ENCODE measurements around the gene KYAT1. TPM values are rescaled to one million over a fixed set of nuclear protein-coding genes. Genes with fewer than 3 reads are reported as not detected.

KYAT1 gene
- total and polyA plus RNA-seq, 4 donors = 4.5 to 11.4 (median 8.5) TPM

- H3K4me1 ChIP-seq (ENCODE audit: control insufficient read depth in 1 of 2, insufficient read depth in 2 of 2, low read length in 2 of 2) = no peaks in the 10 kb centered on the region
- no peaks in the 10 kb centered on the region for H3K27me3 ChIP-seq (ENCODE audit: control insufficient read depth in 1 of 2, insufficient read depth in 2 of 2, low read length in 1 of 2)
- H3K9me3 ChIP-seq (ENCODE audit: control insufficient read depth, low read length) = no peaks in the 10 kb centered on the region
- DNase-seq (no peak), ATAC-seq (ENCODE audit: low FRiP score) (no peak)
- H3K36me3 ChIP-seq (ENCODE audit: control insufficient read depth in 1 of 2, insufficient read depth in 2 of 2, low read length in 1 of 2) = peaks cover 0 to 5% of the 10 kb centered on the region in 2 donors
- intact Hi-C loops (cut with DNase I) = no loop called here
- no peak overlapping the region for H3K27ac ChIP-seq (ENCODE audit: low read depth in 1 of 2, low read length in 2 of 2)
- 86 to 87% methylated on average over 16 of the region's 16 CpGs for WGBS, 2 donors
- H3K4me3 ChIP-seq (ENCODE audit: low read length in 2 of 2) = no peak overlapping the region
Measured at GRCh38 chr9:128821584-128822406, 60.0 kb downstream of the KYAT1 start.

DNA sequence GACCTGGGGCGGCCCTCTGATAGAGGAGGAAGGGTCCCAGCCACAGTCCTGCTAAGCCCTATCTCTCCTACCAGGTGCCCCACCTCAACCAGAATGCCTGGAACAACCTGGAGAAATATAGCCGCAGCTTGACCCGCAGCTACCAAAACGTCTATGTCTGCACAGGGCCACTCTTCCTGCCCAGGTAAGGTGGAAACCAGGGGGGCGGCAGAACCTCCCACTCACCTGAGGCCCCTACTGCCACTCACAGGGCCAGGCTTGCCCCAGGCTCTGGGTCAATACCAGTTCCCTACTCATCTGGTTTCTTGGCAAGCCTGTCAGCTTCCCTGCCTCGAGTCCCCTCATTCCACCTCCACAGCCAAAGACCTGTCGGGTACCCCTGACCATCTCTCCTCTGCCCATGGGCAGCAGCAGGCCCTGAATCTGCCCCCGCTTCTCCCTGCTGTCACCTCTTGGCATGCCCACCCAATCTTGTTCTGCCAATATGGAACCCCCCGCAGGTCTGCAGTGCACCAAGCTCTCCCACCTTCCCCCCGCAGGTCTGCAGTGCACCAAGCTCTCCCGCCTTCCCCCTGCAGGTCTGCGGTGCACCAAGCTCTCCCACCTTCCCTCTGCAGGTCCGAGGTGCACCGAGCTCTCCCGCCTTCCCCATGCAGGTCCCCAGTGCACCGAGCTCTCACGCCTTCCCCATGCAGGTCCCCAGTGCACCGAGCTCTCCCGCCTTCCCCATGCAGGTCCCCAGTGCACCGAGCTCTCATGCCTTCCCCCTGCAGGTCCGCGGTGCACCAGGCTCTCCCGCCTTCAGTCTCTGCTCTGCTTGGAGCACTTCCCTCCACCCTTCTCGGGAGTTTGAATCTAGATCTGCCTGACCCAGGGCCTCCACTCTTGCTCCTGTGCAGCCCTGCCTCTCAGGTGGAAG is 60.8 kb downstream of the KYAT1 start:
- no peak for DNase-seq
- Histone ChIP-seq H3K36me3 (ENCODE audit: control insufficient read depth in 1 of 2, insufficient read depth in 2 of 2, low read length in 1 of 2) (peaks cover 0 to 3% of the 10 kb centered on the region in 2 donors), H3K27me3 (ENCODE audit: control insufficient read depth in 1 of 2, insufficient read depth in 2 of 2, low read length in 1 of 2) (no peaks in the 10 kb centered on the region), H3K4me1 (ENCODE audit: control insufficient read depth in 1 of 2, insufficient read depth in 2 of 2, low read length in 2 of 2) (no peaks in the 10 kb centered on the region), H3K9me3 (ENCODE audit: control insufficient read depth, low read length) (no peaks in the 10 kb centered on the region), H3K27ac (ENCODE audit: low read depth in 1 of 2, low read length in 2 of 2) (no peak overlapping the region), H3K4me3 (ENCODE audit: low read length in 2 of 2) (no peak overlapping the region)
- no peak for ATAC-seq (ENCODE audit: low FRiP score)
- WGBS, 2 donors = 85 to 87% methylated on average over 24 of the region's 24 CpGs
- intact Hi-C loops (cut with DNase I) = no loop called here

GRCh38 chr9:128819716-128820664 is 61.8 kb downstream of the KYAT1 start:
- H3K27ac ChIP-seq (ENCODE audit: low read depth in 1 of 2, low read length in 2 of 2) = no peak overlapping the region
- intact Hi-C loops (cut with DNase I) = no loop called here
- peaks cover 0 to 3% of the 10 kb centered on the region in 2 donors for H3K36me3 ChIP-seq (ENCODE audit: control insufficient read depth in 1 of 2, insufficient read depth in 2 of 2, low read length in 1 of 2)
- ATAC-seq (ENCODE audit: low FRiP score) (no peak), DNase-seq (no peak)
- no peaks in the 10 kb centered on the region for H3K27me3 ChIP-seq (ENCODE audit: control insufficient read depth in 1 of 2, insufficient read depth in 2 of 2, low read length in 1 of 2)
- WGBS, 2 donors = 83 to 89% methylated on average over 18 of the region's 18 CpGs
- H3K4me3 ChIP-seq (ENCODE audit: low read length in 2 of 2) = no peak overlapping the region
- H3K4me1 ChIP-seq (ENCODE audit: control insufficient read depth in 1 of 2, insufficient read depth in 2 of 2, low read length in 2 of 2) = no peaks in the 10 kb centered on the region
- H3K9me3 ChIP-seq (ENCODE audit: control insufficient read depth, low read length) = no peaks in the 10 kb centered on the region

DNA sequence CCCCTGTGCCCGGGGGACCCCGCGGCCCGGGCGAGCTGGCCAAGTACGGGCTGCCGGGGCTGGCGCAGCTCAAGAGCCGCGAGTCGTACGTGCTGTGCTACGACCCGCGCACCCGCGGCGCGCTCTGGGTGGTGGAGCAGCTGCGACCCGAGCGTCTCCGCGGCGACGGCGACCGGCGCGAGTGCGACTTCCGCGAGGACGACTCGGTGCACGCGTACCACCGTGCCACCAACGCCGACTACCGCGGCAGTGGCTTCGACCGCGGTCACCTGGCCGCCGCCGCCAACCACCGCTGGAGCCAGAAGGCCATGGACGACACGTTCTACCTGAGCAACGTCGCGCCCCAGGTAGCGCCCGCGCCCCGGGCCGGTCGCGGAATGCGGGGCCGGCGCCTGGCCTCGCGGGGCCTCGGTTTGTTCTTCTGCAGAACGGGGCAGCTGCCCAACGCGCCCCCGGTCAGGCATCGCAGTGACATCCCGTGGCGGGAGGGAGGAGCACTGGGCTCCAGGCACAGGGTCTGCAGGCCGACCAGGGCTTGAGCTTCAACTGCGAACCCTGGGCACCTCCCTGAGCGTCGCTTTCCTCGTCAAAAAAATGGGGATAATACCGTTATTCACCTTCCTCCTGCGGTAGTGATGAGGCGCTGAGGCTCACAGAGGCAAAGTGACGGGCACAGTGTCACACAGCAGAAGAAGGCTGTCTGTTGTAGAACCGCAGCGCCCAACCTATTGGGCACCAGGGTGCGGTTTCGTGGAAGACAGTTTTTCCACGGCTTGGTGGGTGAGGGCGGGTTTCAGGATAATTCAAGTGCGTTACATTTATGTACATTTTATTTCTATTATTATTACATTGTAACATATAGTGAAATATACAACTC is 62.7 kb downstream of the KYAT1 start:
- no peaks in the 10 kb centered on the region for H3K27me3 ChIP-seq (ENCODE audit: control insufficient read depth in 1 of 2, insufficient read depth in 2 of 2, low read length in 1 of 2)
- ATAC-seq (ENCODE audit: low FRiP score) (no peak), DNase-seq (peak in 1 of 2 donors; percentile 83)
- H3K4me3 ChIP-seq (ENCODE audit: low read length in 2 of 2) = peak overlapping the region; percentile 34 to 43
- WGBS, 2 donors = 12 to 14% methylated on average over 79 to 90 of the region's 90 CpGs
- intact Hi-C loops (cut with DNase I) = no loop called here
- peaks cover 0 to 3% of the 10 kb centered on the region in 2 donors for H3K36me3 ChIP-seq (ENCODE audit: control insufficient read depth in 1 of 2, insufficient read depth in 2 of 2, low read length in 1 of 2)
- no peaks in the 10 kb centered on the region for H3K4me1 ChIP-seq (ENCODE audit: control insufficient read depth in 1 of 2, insufficient read depth in 2 of 2, low read length in 2 of 2)
- no peaks in the 10 kb centered on the region for H3K9me3 ChIP-seq (ENCODE audit: control insufficient read depth, low read length)
- H3K27ac ChIP-seq (ENCODE audit: low read depth in 1 of 2, low read length in 2 of 2) = peak overlapping the region in 1 of 2 donors; percentile 34

DNA sequence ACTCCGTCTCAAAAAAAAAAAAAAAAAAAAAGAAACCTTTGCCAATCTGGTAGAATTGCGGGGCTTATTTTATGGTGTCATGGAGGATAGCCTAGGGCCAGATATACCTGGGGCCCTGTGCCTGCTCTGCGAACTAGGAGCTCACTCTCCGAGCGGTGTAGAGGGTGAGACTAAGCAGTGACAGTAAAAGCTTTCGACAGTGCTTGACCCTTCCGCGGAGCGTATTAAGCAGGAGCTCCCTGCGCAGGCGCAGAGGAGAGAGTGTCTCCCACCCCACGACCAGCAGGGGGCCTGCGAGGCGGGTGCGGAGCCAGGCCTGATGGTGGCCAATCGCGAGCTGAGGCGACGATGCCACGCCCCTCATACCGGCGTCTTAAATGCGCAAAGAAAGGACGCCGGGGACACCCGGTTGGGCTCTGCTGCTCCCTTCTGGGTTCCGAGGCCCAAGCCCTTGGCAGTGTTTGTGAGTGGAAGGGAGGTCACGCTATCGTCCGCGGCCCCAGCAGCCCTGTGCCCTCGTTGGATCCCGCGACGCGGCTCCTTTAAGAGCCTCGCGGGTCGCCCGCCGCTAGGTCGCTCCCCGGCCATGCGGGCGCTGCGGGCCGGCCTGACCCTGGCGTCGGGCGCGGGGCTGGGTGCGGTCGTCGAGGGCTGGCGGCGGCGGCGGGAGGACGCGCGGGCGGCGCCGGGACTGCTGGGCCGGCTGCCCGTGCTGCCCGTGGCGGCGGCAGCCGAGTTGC is 63.5 kb downstream of the KYAT1 start, which contains the start of gene ENDOG:
Gene ENDOG (plus strand): TSS at position 402 of the 740 bp plus-strand sequence. CDS start 185 bp downstream, at position 587.
- 1% methylated on average over 55 to 70 of the region's 70 CpGs for whole genome bisulfite sequencing, 2 donors
- ATAC-seq (ENCODE audit: low FRiP score) = peak; percentile 96
- Histone ChIP-seq H3K4me3 (ENCODE audit: low read length in 2 of 2) (peak within 1 kb of the TSS; percentile 34 to 43), H3K9me3 (ENCODE audit: control insufficient read depth, low read length) (no peaks in the 10 kb centered on the region), H3K27ac (ENCODE audit: low read depth in 1 of 2, low read length in 2 of 2) (peak within 1 kb of the TSS in 1 of 2 donors; percentile 87), H3K4me1 (ENCODE audit: control insufficient read depth in 1 of 2, insufficient read depth in 2 of 2, low read length in 2 of 2) (no peaks in the 10 kb centered on the region), H3K27me3 (ENCODE audit: control insufficient read depth in 1 of 2, insufficient read depth in 2 of 2, low read length in 1 of 2) (no peaks in the 10 kb centered on the region), H3K36me3 (ENCODE audit: control insufficient read depth in 1 of 2, insufficient read depth in 2 of 2, low read length in 1 of 2) (peaks cover 0 to 3% of the 10 kb centered on the region in 2 donors)
- peak; percentile 98 to 99 for DNase-seq
- intact Hi-C loops (cut with DNase I) = no loop called here

DNA sequence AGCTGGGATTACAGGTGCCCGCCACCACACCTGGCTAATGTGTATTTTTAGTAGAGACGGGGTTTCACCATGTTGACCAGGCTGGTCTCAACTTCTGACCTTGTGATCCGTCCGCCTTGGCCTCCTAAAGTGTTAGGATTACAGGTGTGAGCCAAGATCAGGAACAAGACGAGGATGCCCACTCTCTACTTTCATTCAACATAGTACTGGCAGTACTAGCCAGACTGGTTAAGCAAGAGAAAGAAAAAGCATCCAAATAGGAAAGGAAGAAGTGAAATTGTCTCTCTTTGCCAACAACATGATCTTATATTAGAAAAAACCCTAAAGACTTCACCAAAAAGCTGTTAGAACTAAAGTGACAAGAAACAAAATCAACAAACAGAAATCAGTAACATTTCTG is 70.9 kb downstream of the KYAT1 start:
- Histone ChIP-seq H3K36me3 (ENCODE audit: control insufficient read depth in 1 of 2, insufficient read depth in 2 of 2, low read length in 1 of 2) (peaks cover 0 to 8% of the 10 kb centered on the region in 2 donors), H3K27ac (ENCODE audit: low read depth in 1 of 2, low read length in 2 of 2) (no peak overlapping the region), H3K27me3 (ENCODE audit: control insufficient read depth in 1 of 2, insufficient read depth in 2 of 2, low read length in 1 of 2) (no peaks in the 10 kb centered on the region), H3K9me3 (ENCODE audit: control insufficient read depth, low read length) (no peaks in the 10 kb centered on the region), H3K4me1 (ENCODE audit: control insufficient read depth in 1 of 2, insufficient read depth in 2 of 2, low read length in 2 of 2) (no peaks in the 10 kb centered on the region), H3K4me3 (ENCODE audit: low read length in 2 of 2) (no peak overlapping the region)
- 79 to 82% methylated on average over 5 of the region's 5 CpGs for WGBS, 2 donors
- DNase-seq (no peak), ATAC-seq (ENCODE audit: low FRiP score) (no peak)
- intact Hi-C loops (cut with DNase I) = no loop called here

DNA sequence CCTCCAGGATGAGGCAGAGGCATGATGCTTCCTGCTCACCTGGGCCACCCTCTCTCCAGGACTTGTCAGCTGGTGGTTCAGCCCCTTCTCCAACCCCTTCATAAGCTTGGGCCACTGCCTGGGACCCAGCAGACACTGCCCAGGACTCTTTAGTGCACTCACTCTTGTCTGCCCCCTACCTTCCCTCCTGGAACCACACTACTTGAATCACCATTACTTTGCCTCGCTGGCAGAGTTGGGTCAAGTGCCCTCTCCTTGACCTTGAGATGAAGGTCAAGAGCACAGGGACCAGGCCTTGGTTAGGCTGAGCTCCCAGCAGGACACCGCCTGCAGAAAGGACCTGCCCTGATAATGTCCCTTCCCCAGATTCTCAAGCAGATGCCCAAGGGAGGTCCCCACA is 71.9 kb downstream of the KYAT1 start:
- Histone ChIP-seq H3K27ac (ENCODE audit: low read depth in 1 of 2, low read length in 2 of 2) (no peak overlapping the region), H3K27me3 (ENCODE audit: control insufficient read depth in 1 of 2, insufficient read depth in 2 of 2, low read length in 1 of 2) (no peaks in the 10 kb centered on the region), H3K4me1 (ENCODE audit: control insufficient read depth in 1 of 2, insufficient read depth in 2 of 2, low read length in 2 of 2) (no peaks in the 10 kb centered on the region), H3K4me3 (ENCODE audit: low read length in 2 of 2) (no peak overlapping the region), H3K9me3 (ENCODE audit: control insufficient read depth, low read length) (no peaks in the 10 kb centered on the region), H3K36me3 (ENCODE audit: control insufficient read depth in 1 of 2, insufficient read depth in 2 of 2, low read length in 1 of 2) (peaks cover 0 to 10% of the 10 kb centered on the region in 2 donors)
- WGBS, 2 donors = 68 to 71% methylated on average over 2 of the region's 2 CpGs
- ATAC-seq (ENCODE audit: low FRiP score) (no peak), DNase-seq (no peak)
- intact Hi-C loops (cut with DNase I) = no loop called here
